Progenitor cell of endocrine pancreas (in vitro differentiated cells): ENCODE results near the gene MSH6. TPM values are rescaled to one million over a fixed set of nuclear protein-coding genes. Genes with fewer than 3 reads are reported as not detected.

Experiments used
- DNase-seq: peaks from one replicate; pipeline ENCODE4 v3.0.0; 2021; ENCODE audit warnings: low spot score; ENCODE audit not compliant: unreplicated experiment
- H3K27ac Mint-ChIP-seq: 2 replicates; pipeline ENCODE4 v1.8.0; 2021; ENCODE audit warnings: mild to moderate bottlenecking, moderate library complexity, mixed read lengths
- H3K27me3 Mint-ChIP-seq: 2 replicates; pipeline ENCODE4 v1.8.0; 2021; ENCODE audit warnings: mixed read lengths
- H3K36me3 Mint-ChIP-seq: 2 replicates; pipeline ENCODE4 v1.8.0; 2022; ENCODE audit warnings: mixed read lengths; ENCODE audit not compliant: insufficient read depth
- H3K4me1 Mint-ChIP-seq: 2 replicates; pipeline ENCODE4 v1.8.0; 2021; ENCODE audit warnings: low read depth, mixed read lengths
- H3K4me3 Mint-ChIP-seq: 2 replicates; pipeline ENCODE4 v1.8.0; 2021; ENCODE audit warnings: low read depth, mild to moderate bottlenecking, moderate library complexity, mixed read lengths
- H3K9me3 Mint-ChIP-seq: 2 replicates; pipeline ENCODE4 v1.8.0; 2021; ENCODE audit warnings: low read depth, mixed read lengths
- CTCF ChIP-seq: fragments of 200-600 bp; sonication (generic); IDR thresholded peaks from one replicate; pipeline ENCODE4 v1.5.0; 2021; ENCODE audit warnings: antibody characterized with exemption, mild to moderate bottlenecking; ENCODE audit not compliant: unreplicated experiment
- total RNA-seq: library from RNA; stranded (reverse); gene quantifications from 2 replicates; pipeline ENCODE4 v1.2.1, GENCODE V29; 2021

MSH6 gene
- total RNA-seq, 1 donor from 2014 or later: 163 TPM

- peaks cover 5% of the 10 kb centered on the region for H3K9me3 Mint-ChIP-seq
- no peak overlapping the region for H3K4me3 Mint-ChIP-seq
- H3K36me3 Mint-ChIP-seq: peaks cover 62% of the 10 kb centered on the region
- DNase-seq: no peak
- no peaks in the 10 kb centered on the region for H3K4me1 Mint-ChIP-seq
- peak overlapping the region; percentile 79 for H3K27ac Mint-ChIP-seq
- no peaks in the 10 kb centered on the region for H3K27me3 Mint-ChIP-seq
- TF ChIP-seq CTCF: no peak
Observed at GRCh38 chr2:47798631-47799030, 15.7 kb downstream of the MSH6 start.

GRCh38 chr2:47799031-47799609, 16.2 kb downstream of the MSH6 start:
- DNase-seq: no peak
- Mint-ChIP-seq H3K27ac (peak overlapping the region; percentile 9), H3K4me1 (no peaks in the 10 kb centered on the region), H3K9me3 (peaks cover 5% of the 10 kb centered on the region), H3K36me3 (peaks cover 64% of the 10 kb centered on the region), H3K4me3 (no peak overlapping the region), H3K27me3 (no peaks in the 10 kb centered on the region)
- TF ChIP-seq CTCF: no peak

- TF ChIP-seq CTCF: no peak
- no peak overlapping the region for H3K27ac Mint-ChIP-seq
- H3K9me3 Mint-ChIP-seq: peaks cover 5% of the 10 kb centered on the region
- no peaks in the 10 kb centered on the region for H3K4me1 Mint-ChIP-seq
- DNase-seq: no peak
- H3K27me3 Mint-ChIP-seq: no peaks in the 10 kb centered on the region
- peaks cover 63% of the 10 kb centered on the region for H3K36me3 Mint-ChIP-seq
- no peak overlapping the region for H3K4me3 Mint-ChIP-seq
Observed at GRCh38 chr2:47801118-47801517, 18.2 kb downstream of the MSH6 start.

GRCh38 chr2:47803363-47803762, 20.4 kb downstream of the MSH6 start:
- TF ChIP-seq CTCF: no peak
- no peaks in the 10 kb centered on the region for H3K4me1 Mint-ChIP-seq
- no peaks in the 10 kb centered on the region for H3K27me3 Mint-ChIP-seq
- H3K27ac Mint-ChIP-seq: peak overlapping the region; percentile 42
- no peak for DNase-seq
- H3K36me3 Mint-ChIP-seq: peaks cover 59% of the 10 kb centered on the region
- no peak overlapping the region for H3K4me3 Mint-ChIP-seq
- H3K9me3 Mint-ChIP-seq: peaks cover 5% of the 10 kb centered on the region

- no peak for DNase-seq
- Mint-ChIP-seq H3K27ac (no peak overlapping the region), H3K4me3 (no peak overlapping the region), H3K36me3 (peaks cover 56% of the 10 kb centered on the region), H3K27me3 (no peaks in the 10 kb centered on the region), H3K9me3 (peaks cover 5% of the 10 kb centered on the region), H3K4me1 (no peaks in the 10 kb centered on the region)
- no peak for TF ChIP-seq CTCF
Observed at GRCh38 chr2:47803770-47804169, 20.8 kb downstream of the MSH6 start.
